Gastroesophageal sphincter (tissue), 3 donors: ENCODE results near the gene IPO9.

ENCODE experiments used
- CTCF ChIP-seq, 4 experiments: fragments of 200-600 bp in 2 of 4; fragments of 450-650 bp in 2 of 4; sonication (generic) in 1 of 4; IDR thresholded peaks; one replicate each; pipeline ENCODE4 v1.5.1; 2017 to 2019; ENCODE audit warnings: antibody characterized with exemption in 4 of 4, mild to moderate bottlenecking in 2 of 4, moderate library complexity in 2 of 4
- POLR2A ChIP-seq, 2 donors: fragments of 450-650 bp; IDR thresholded peaks; one replicate each; pipeline ENCODE4 v1.6.1; 2017; ENCODE audit warnings: antibody characterized with exemption in 2 of 2, mild to moderate bottlenecking in 2 of 2, moderate library complexity in 1 of 2
- POLR2AphosphoS5 ChIP-seq: sonication (generic); formaldehyde crosslinking; IDR thresholded peaks from one replicate; pipeline ENCODE4 v1.6.1; 2017; ENCODE audit warnings: antibody characterized with exemption

GRCh38 chr1:201831371-201831770 is 2.4 kb downstream of the IPO9 start:
- no peak for TF ChIP-seq POLR2A (IDR thresholded peaks at IDR 0.05)
- no peak for TF ChIP-seq CTCF (IDR thresholded peaks at IDR 0.05)
- no peak for TF ChIP-seq POLR2AphosphoS5
